NCI-H187 (cell line): ENCODE data around the gene RFT1.

ENCODE experiments used
- DNase-seq, 2 experiments: peaks; one replicate each; lab custom pipeline; 2025; lab: John Stamatoyannopoulos, UW

Gene RFT1

GRCh38 chr3:53130179-53131061, at the start of gene RFT1:
Gene RFT1, minus strand, starts transcription at chr3:53130435. Its CDS starts 35 bp downstream, at chr3:53130400.
- peak; percentile 62 to 71 for DNase-seq

DNA sequence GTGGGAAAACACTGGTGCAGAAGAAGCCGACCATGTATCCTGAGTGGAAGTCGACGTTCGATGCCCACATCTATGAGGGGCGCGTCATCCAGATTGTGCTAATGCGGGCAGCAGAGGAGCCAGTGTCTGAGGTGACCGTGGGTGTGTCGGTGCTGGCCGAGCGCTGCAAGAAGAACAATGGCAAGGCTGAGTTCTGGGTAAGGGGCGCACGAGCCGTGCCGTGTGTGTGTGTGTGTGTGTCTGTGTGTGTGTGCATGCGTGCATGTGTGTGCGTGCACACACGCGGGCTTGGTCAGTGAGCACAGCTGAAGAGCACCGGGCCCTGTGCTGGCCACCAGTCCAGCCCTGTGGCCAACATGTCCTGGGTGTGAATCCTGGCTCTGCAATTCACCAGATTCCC, 49.3 kb upstream of the RFT1 start:
- no peak for DNase-seq

DNA sequence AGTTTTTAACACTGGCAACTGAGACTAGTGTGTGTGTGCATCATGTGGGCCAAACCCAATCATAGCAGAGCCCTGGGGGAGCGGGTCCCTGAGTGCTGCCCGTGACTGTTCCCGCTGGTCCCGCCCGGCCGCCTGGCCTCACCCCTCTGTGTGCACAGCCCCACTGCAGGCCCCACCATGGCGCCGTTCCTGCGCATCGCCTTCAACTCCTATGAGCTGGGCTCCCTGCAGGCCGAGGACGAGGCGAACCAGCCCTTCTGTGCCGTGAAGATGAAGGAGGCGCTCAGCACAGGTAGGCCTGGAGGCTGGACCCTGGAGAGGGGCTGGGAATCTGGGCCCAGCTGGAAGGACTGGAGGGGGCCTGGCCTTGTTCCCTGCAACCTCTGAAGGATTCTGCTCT, 48.0 kb upstream of the RFT1 start:
- no peak for DNase-seq

DNA sequence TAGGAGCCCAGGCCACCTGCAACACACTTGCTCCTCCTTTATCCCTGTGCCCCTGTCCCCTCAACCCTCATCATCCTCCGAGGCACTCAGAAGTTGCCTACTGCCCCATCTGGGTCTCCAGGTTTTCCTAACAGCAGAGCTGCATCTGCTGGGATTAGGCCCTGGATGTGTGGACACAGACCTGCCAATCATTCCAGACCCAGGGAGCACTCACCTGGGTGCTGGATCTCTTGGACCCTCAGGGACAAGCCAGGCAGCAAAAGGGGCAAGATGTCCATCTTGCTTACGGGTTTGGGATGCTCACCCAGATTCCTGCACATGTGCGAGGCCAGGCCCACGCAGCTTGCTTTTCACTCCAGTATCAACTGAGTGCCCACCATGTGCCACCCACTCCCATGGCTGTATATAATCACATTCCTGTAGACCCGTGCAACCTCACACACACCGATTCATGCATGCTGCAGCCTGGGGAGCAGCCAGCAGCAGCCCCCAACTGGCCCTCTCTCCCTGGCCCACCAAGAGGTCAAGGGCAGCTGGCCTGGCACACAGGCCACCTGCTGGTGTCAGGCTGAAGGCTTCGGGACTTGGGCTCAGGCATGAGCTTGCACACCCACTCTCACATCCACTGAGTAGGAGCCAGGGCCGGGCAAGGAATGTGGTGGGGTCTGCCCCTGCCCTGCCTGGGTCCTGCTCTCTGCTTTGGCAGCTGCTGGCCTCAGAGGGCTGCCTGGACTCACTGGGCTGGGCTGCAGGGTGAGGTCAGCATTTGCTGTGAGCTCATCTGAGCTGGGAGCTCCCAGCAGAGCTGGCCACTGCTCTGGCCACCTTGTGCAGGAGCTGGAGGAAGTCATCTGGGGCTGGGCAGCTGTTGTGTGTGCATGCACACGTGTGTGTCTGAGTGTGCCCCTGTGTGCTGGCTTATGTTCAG, 45.6 kb upstream of the RFT1 start:
- DNase-seq = no peak

- DNase-seq = no peak
Observed at GRCh38 chr3:53174346-53175250, 44.4 kb upstream of the RFT1 start.

DNA sequence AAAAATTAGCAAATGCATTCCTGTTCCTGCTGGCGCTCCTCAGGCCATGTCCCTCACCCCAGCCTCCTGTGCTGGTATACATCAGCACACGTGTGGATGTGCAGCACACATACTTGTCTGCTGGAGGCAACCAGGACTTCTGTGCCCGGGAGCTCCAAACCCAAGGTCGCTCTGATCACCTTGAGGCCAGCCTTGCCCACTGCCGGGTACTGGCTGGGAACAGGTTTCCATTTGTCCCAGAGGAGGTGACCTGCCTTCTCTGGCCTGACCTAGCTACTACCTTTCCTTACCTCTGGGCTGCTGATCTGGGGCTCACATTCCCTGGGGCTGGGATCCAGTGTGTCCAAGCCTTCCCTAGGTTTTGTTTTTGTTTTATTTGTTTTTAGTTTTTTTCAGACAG, 42.9 kb upstream of the RFT1 start:
- no peak for DNase-seq

GRCh38 chr3:53171827-53172505, 41.7 kb upstream of the RFT1 start:
- DNase-seq = no peak

DNA sequence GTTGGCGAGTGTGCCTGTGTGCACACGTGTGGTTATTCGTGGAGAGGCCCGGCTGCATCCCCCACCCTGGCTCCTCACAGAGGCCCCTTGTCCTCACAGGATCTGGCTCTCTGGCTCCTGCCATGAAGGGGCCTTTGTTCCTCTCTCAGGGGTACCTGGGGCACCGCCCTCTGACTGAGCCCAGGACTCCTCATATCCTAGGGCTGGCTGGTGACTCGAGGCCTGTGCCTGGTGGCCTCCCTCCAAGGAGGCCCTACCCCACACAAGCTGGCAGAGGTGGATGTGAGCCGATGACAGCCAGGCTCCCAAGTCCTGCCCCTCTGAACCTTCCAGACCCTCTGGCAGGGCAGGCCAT, 40.8 kb upstream of the RFT1 start:
- DNase-seq = no peak

GRCh38 chr3:53170325-53171063, 40.3 kb upstream of the RFT1 start:
- DNase-seq = no peak

DNA sequence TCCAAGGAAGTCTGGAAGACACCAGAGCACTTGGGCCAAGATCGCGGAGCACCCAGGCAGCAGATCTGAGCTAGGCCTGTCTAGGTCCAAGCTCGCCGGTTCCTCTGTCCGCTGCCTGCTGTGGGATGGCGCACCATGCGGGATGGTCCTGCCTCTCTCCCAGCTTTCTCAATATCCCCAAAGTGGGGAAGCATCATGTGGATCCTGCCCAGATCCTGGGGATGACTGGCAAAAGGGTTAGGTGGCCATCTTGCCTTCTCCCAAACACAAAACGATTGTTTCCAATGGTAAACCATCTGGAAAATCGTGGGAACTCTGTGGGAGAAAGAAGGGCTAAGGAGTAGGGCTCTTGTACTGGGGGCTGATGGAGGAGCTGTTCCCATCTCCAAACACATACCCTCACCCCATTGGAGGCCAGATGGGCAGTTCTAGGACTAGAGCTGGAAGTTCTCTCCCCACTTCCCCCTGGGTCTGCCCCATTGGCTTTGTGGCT, 39.6 kb upstream of the RFT1 start:
- no peak for DNase-seq

DNA sequence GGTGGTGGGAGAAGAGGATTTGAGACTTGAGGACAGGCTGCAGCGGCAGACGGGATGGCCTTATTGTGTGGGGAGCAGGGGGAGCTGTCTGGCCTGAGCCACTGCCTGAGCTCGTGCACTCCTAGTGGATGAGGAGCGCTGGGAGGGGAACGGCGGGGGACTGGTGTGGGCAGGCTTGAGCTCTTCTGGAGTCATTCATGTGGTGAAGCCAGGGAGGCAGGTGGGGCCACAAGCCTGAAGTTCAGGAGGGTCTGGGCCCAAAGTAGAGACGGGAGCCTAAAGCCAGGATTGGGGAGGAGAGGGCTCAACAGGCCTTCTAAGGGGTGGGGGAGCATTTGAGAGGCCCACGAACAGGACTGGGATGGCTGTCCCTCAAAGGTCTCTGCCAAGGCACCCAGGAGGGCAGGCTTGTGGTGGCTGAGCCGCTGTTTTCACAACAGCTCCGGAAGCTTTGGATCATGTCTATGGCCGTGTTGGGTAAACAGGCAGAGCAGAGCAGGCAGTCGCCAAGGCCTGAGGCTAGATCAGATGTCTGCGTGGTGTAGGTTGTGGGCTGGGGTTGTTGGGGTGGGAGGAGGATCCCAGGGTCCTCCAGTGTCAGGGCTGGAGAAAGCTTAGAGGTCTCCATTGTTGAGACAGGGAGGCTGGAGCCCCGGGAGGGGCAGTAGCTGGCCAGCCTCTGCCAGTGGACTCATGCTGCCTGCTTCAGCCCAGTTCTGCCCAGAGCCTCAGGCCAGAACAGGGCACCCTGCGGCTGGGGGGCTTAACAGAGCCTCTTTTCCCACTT, 39.0 kb upstream of the RFT1 start:
- DNase-seq = no peak

- no peak for DNase-seq
Observed at GRCh38 chr3:53168175-53168923, 38.1 kb upstream of the RFT1 start.

GRCh38 chr3:53167418-53168174, 37.4 kb upstream of the RFT1 start:
- DNase-seq = no peak

- DNase-seq = no peak
Observed at GRCh38 chr3:53166781-53167291, 36.6 kb upstream of the RFT1 start.

DNA sequence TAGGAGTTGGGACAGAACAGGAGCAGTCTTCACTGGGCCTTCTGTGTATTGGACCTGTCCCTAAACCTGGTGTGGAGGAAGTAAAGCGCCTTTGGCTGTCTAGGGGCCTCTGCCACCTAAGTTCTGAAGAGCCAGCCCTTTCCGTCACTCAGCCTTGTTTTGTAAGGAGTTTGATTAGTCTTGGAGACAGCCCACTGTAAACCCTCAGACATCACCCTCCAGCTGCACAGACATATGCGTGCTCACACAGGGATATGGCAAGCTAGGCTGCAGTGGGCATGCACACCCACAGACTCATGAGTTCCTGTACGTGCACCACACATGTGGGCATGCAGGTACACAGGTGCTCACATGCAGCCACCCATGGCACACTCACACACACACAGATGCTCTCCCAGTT, 36.0 kb upstream of the RFT1 start:
- no peak for DNase-seq

- DNase-seq = no peak
Observed at GRCh38 chr3:53164911-53165310, 34.7 kb upstream of the RFT1 start.

- no peak for DNase-seq
Observed at GRCh38 chr3:53163444-53164387, 33.5 kb upstream of the RFT1 start.
